DMS153 treated with DMSO at 0.1 percent for 48 hours (cell line): ENCODE results near the gene TNFAIP2.
A peak's percentile ranks its signal among the peaks of the same experiment; 100 is the strongest.

Source experiments
- DNase-seq: peaks from one replicate; lab custom pipeline; 2025; ENCODE audit not compliant: unreplicated experiment; lab: John Stamatoyannopoulos, UW

The TNFAIP2 gene

DNA sequence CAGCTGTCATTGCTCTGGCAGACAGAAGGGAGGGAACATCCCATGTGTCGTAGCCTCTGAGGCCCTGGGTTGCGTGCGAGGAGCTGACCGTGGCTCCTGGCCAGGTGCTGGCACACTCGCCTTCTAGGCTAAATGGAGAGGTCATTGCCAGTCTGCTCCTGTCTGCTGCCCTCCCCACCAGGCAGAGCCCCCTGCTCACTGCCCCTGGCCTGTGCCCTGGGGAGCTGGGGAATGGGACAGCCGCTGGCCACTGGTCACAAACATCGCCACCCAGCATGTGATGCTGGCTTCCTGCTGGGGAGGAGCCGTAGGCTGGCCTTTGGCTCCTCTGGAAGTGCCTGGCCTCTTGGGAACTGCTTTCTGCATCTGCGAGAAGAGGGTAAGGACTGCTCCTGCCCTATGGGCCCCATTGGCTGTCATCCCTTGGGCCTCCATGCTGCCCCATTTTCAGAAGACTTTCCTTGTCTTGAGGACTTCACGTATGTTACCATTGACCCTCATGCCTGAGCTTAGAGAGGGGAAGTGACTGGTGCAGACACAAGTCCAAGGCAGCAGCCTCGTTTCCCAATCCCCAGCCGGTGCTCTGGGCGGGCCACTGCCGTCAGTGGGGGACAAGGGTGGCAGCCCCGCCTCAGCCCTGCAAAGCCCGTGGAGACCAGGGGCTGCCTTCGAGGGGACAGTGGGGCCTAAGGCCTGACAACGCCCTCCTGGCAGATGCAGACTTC, 2.0 kb upstream of the TNFAIP2 start:
- DNase-seq: no peak

DNA sequence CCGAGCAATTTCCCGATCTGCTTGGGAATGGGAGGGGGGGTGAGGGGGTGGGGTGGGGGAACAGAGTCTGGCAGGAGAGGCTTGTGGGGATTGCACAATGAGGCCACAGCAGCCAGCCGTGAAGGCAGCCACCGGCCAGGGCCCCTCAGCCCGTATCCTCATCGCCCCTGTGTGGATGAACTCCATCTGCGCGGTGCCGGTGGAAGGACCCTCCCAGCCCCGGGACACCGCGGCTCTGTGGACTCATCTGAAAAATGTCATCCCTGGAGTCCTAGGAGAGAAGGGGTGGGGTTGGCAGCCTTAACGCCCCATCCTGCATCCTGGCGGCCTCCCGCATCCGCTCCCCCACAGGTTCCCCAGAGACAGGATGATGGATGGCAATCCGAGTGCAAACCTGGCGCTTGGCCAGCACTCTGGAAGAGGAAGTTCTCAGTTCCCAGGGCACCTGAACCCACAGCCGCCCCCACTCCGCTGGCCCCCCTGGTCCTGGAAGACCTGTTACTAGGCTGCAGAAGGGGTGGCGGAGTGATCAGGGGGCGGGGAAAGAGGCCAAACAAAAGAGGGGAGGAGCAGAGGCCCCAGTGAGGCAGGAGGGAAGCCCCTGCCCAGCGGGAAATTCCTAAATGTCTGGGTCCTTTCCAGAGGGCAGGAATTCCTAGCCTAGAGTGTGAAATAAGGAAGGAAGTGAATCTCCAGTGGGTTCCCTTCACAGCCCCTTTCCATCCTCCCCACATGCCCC, 1.2 kb upstream of the TNFAIP2 start:
- peak; percentile 80 for DNase-seq

DNA sequence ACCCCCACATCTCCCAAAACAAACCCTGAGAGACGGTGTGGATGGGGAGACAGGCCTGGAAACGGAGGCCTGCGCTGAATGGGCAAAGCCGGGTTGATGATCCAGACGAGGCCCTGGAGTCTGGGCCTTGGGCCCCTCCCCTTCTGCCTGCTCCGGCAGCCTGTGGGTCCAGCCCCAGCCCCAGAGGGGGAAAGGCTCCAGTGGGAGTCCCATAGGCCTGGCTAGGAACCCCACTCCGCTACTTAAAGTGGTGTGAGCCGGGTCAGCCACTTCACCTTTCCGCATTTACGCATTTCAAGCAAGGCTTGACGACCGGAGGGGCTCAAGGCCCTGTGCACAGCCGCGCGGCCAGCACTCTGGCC, 695 bp upstream of the TNFAIP2 start:
- no peak for DNase-seq

DNA sequence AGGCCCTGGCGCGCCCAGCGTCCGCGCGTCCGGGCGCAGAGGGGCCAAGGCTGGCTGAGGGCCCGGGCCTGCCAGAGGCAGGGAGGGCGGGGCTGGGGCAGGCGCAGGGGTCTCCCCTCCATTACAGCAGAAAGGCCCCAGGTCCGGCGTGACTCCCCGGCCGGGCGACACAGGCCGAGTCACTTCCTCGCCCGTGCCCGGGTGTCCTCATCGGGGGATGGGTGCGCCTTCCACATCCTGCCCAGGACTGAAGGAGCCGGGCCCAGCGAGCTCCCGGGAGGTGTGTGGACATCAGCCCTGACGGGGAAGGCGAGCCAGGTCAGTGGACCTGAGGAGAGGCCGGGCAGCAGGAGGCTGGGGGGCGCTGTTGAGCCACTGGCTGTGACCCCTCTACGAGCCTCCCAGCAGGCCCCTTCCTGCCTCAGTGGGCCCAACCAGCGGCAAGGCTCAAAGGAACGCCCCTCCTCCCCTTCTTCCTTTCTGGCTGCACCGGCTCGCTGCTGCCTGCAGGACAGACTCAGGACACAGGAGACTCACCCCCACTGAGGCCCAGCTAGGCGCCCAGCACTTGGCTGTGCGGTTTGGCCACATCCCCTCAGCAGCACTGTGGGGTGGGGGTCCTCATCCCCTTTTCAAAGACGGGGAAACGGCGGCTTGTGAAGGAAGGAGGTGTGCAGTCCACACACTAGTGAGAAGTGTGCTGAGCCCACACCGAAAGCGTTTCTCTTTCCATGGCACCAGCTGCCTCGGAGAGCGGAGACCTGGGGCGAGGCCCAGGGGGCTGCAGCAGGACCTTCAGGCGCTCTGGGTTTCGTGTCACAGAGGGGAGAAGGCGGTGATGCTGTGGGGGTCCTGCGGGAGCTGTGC, 606 bp downstream of the TNFAIP2 start:
- DNase-seq: no peak

DNA sequence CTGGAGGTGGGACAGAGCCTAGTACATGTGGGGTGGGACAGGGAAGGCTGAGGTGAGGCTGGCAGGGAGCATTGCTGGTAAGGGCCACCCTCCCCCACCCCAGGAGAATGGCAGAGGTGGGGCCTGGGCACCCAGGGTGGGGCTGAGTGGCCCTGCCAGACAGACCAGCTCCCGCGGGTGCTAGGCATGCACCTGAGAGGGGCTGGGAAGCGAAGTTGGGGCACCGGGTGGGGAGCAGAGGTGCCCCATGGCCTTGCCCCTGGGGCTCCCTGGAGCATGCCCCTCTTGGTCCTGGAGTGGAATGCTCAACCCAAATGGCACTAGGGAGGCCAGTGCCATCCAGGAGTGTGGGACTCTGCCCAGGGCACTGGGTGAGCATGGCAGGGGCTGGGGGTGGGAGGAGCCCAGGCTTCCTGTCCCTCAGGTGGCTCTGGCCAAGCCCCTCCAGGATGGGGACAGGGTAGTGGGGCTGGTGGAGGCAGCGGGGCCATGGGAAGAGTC, 1.3 kb downstream of the TNFAIP2 start:
- no peak for DNase-seq

DNA sequence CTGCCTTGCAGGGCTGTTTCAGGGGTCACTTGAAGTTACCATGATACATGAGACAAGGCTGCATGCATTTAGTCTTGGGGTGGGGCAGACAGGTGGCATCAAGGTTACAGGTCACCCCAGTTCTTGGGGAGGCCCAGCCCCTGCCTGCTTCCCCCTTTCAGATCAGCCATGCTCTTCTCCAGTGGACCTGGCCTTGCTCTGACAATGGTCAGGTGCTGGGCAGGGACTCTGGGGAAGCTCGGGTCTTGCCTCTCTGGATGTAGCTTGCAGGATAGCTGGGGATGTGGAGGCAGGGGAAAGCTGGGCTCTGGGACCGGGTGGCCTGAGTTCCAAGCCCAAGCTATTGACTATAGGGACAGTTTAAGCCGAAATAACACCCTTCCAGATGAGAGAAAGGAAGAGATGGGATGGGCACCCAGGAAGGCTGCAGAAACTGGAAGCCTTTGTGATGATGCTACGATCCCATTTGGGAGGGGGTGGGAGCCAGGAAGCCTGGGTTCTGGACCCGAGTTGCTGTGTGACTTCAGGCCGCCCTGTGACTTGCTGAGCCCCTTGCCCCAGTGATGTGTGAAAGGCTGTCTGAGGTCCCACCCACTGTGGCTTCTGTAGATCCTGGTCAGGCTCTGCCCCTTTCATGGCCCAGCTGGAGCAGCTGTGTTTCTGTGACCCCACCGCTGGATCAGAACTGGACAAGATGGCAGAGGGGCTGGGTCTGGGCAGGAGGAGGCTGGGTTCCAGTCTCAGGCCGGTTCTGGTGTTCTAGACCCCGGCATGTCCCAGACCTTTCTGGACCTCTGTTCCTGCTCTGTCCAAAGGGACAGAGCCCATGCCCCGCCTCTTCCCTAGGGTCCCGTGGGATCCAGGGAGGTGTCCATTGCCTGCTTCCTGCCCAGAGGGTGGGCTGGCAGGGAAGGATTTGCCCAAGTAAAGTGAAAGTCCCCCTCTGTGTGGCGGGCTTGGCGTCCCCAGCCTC, 2.1 kb downstream of the TNFAIP2 start:
- DNase-seq: no peak

DNA sequence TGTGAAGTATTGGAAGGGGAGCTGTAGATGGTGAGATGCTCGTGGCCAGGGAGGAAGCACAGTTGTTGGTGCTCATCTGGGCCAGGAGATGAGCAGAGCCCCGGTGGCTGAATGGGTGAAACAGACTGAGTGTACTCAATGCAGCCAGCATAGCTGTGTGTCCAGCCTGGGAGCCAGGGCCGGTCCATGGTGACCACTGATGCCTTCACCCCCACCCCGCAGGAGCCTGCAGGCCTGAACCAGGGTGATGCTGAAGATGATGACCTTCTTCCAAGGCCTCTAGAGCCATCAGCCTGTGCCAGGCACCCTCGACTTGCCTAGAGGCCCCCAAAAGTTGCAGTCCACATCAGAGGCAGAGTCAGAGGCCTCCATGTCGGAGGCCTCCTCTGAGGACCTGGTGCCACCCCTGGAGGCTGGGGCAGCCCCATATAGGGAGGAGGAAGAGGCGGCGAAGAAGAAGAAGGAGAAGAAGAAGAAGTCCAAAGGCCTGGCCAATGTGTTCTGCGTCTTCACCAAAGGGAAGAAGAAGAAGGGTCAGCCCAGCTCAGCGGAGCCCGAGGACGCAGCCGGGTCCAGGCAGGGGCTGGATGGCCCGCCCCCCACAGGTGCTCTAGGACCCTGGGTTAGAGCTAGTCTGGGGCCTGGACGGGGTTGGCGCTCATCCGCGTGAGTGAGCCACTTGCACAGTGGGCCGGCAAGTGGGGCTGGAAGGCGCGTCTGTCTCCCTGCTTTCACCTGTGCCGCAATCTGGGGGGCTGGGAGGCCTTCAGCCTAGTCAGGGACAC, 3.0 kb downstream of the TNFAIP2 start:
- DNase-seq: no peak

DNA sequence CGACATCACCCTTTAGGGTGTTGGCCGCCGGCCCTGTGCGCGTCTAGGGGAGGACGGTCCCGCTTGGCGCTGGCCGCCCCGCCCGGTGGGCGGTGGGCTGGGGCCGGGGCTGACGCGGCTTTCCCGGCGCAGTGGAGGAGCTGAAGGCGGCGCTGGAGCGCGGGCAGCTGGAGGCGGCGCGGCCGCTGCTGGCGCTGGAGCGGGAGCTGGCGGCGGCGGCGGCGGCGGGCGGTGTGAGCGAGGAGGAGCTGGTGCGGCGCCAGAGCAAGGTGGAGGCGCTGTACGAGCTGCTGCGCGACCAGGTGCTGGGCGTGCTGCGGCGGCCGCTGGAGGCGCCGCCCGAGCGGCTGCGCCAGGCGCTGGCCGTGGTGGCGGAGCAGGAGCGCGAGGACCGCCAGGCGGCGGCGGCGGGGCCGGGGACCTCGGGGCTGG, 3.6 kb downstream of the TNFAIP2 start:
- DNase-seq: no peak

DNA sequence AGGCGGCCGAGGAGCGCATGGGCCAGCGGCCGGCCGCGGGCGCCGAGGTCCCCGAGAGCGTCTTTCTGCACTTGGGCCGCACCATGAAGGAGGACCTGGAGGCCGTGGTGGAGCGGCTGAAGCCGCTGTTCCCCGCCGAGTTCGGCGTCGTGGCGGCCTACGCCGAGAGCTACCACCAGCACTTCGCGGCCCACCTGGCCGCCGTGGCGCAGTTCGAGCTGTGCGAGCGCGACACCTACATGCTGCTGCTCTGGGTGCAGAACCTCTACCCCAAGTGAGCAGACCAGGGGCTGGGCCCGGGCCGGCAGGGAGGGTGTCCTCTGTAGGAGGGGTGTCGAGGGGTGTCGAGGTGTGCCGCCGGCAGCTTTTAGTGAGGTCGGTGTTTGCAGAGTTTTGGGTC, 4.1 kb downstream of the TNFAIP2 start:
- DNase-seq: no peak

DNA sequence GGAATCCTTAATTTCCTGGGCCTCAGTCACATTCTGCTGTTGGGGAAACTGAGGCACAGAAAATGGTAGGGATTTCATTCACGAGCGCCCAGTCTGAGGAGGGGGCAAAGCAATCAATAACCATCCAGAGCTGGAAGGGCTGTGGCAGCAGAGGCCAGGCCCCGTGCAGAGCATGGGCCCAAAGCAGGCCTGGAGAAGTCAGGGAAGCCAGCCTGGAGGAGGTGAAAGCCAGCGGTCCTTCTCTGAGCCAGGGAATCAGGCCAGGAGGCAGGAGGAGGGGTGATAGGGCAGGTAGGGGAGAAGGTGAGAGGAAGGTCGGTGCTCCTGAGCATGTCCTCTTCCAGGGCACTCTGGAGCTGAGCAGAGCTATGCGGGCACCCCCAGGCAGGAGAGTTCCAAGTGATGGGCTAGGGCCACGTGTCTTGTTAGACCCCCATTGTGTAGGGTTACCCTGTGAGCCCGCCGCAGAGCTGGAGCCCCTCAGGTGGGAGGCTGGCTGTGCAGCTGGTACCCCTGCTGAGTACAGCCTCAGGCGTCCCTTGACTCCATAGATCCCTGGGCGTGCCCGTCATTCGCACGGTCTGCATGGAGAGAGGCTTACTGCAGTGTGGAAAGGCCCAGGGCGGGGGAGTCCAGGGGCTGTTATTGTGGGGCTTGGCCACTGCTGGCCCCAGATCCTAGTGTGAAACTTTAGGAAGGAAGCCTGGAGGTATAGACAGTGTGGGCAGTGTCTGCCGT, 4.8 kb downstream of the TNFAIP2 start:
- no peak for DNase-seq

DNA sequence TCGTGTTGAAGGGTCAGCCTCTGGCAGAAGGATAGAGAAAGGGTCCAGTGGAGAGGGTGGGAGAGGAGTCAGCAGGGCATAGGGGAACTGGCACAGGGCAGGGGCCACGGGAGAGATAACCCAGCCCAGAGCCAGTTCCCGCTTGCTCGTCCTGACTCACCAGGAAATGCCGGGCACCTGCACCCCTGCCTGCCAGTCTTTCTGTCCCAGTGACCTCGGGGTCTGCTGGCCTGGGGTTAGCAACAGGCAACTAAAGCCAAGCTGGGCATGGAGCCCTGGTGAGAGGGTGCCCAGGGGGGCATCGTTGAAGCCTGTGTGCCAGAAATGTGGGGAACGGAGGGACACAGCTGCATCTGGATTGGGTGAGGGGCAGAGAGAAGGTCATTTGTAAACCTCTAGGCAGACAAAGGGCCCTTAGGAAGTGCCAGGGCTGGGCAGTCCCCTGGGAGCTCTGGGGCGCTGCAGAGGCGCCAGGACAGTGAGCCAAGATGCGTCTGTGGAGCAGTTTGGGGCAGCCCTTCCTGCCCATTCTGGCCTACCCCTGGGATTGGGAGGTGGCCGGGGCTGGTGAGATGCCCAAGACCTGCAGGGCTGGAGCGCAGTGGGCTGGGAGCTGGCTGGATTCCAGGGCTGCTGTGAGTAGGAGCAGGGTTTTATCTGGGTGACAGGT, 5.5 kb downstream of the TNFAIP2 start:
- no peak for DNase-seq

DNA sequence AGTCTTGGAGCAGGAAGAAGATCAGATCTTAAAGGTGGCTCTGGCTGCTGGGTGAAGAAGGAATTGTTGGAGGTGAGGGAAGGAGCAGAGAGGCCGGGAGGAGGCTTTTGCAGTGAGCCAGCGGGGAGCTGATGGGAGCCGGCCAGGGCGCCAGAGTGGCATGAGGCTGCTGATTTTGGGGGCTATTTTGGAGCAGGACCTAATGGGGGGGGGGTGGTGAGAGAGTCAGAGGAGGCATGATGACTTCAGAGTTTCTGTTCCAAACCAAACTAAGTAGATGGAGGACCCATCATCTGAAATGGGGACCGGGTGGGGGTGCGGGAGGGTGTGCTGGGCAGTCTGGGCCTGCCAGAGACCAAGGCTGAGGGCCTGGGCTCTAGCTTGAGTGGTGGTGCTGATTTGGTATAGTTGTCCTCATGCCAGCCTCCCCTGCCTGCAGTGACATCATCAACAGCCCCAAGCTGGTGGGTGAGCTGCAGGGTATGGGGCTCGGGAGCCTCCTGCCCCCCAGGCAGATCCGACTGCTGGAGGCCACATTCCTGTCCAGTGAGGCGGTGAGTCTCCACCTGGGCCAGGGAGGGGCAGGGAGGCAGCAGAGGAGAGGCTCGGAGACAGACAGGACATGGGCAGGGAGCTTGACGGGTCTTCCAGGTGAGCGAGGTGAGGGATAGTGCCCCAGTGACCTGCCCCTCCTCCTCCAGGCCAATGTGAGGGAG, 6.2 kb downstream of the TNFAIP2 start:
- no peak for DNase-seq

DNA sequence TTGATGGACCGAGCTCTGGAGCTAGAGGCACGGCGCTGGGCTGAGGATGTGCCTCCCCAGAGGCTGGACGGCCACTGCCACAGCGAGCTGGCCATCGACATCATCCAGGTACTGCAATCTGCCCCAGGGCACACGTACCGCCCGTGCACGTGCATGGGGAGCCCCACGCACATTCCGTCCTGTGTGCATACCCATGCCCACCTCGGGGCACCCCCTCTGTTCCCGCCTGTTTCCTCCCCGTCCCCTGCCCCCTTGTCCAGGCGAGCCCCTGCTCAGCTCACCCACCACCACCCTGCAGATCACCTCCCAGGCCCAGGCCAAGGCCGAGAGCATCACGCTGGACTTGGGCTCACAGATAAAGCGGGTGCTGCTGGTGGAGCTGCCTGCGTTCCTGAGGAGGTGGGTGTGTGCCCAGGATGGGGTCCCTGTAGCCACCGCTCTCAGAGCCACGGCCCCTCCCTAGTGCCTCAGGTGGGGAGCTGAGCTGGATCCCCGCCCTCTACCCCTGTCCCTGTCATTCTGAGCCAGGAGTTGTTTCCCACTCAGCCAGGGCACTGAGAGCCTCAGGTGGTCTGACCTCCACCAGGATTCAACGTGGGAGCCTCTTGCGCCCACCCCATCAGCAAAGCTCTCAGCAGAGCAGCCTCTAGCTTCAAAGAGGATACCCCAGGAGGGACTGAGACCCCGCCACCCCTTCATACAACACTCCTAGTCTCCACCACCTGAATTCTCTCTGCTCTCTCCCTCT, 6.9 kb downstream of the TNFAIP2 start:
- DNase-seq: no peak

DNA sequence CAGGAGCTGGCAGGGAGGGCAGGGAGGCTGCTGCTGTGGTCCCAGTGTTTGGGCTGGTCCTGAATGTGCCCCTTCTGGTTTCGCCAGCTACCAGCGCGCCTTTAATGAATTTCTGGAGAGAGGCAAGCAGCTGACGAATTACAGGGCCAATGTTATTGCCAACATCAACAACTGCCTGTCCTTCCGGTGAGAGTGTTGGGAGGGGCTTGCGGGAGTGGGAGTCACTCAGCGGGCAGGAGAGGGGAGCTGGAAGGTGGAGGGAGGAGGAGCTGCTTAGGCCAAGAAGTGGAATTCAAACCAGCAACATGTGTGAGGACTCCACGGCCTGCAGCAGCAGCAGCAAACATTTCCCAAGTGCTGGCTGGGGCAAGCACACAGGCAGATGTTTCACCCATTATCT, 7.7 kb downstream of the TNFAIP2 start:
- DNase-seq: no peak

DNA sequence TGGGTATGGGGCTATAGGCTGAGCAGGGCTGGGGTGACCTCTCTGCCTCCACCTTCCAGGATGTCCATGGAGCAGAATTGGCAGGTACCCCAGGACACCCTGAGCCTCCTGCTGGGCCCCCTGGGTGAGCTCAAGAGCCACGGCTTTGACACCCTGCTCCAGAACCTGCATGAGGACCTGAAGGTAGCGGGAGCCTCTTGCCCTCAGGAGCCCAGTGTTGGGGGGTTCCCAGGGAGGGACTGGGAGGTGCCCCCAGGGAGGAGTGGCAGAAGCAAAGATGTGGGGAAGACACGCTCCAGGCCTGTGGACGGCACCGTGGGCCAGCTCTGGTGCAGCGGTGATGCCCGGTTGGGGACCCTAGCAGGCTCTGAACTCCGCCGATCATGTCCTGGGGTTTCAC, 8.3 kb downstream of the TNFAIP2 start:
- no peak for DNase-seq

DNA sequence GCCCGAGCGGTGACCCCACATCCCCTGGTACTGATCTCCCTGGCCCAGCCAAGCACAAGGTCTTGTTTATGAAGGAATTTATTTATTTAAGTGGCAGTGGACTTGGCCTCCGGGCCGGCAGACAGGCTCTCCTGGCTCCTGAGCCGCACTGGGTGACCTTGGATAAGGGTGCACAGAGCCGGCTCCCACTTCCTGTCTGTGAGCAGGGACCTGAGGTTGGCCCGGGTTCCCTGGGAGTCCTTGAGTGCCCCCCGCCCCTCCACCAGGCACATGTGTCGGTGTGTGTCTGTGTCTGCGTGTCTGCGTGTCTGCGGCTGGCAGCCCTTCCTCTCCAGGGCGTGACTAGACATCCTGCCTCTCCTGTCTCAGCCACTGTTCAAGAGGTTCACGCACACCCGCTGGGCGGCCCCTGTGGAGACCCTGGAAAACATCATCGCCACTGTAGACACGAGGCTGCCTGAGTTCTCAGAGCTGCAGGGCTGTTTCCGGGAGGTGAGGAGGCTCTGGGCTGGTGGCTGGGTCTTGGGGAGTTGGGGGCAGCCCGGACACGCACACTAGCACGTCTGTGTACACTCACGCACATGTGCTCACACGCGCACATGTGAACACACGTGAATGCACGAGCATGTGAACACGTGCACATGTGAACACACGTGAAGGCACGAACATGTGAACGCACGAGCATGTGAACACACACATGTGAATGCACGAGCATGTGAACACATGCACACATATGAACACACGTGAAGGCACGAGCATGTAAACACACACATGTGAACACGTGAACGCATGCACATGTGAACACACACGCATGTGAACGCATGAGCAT, 9.3 kb downstream of the TNFAIP2 start:
- DNase-seq: no peak
